HG03196 (cell line): ENCODE results near the gene HACL1.
"Not testable (repeated sequence)": the region's sequence is repeated elsewhere in the genome, so short reads cannot be mapped to it uniquely, and the experiment has no call there.

Source experiments
- ATAC-seq: cut with Tn5 transposase; IDR thresholded peaks from one replicate; pipeline ENCODE4 v1.9.1; 2021; ENCODE audit not compliant: unreplicated experiment

The HACL1 gene

DNA sequence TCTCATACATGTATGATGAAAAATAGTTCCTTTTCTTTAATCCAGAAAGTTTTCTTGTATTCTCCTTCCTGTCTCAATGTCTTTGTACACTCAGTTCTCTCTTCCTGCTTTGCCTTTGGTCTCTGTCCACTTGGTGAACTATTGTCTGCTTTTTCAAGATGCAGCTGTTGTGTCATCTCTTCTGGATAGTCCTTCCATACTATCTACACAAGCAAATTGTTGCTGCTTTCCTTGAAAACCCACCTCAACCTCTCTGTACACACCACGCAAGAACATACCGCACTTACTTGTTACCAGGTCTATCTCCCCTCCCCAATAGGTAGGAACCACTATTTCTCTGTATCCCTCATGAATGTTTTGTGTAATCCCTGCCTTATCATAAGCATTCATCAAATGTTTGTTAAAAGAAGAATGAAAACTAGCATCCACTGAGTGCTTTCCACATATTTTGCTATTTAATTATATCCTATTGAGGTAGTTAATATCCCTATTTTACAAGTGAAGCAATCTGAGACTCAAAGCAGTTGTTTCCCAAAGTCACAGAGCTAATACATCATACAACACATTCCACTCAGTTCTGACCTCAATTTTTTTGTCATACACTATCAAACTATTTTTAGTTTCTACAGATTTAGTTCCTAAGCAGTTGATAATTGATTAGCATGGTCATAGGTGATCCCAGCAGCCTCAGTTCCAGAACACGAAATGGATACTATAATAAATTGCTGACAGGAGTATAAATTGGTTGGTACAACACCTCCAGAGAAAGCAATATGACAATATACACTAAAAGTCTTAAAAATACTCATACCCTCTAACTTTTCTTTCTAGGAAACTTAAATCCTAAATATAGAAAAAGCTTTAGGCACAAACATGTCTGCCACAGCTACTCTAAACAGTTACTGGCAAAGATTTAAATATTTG, 19.6 kb downstream of the HACL1 start:
- ATAC-seq: no peak

DNA sequence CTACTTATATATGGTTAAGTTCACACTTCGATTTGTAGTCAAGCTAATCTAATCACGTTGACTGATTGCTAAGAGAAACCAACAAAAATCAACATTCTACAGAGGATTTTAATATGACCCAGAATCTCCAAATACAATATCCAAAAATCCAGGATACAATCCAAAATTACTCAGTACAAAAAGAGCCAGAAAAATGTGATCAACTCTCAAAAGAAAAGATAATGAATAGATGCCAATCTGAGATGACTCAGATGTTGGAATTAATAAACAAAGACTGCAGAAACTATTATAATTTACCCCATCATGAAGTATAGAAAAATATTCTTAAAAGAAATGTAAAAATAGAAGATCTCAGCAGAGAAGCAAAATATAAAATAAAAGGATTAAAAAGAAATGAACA, 22.3 kb downstream of the HACL1 start:
- ATAC-seq: no peak

GRCh38 chr3:15578289-15578867, 23.0 kb downstream of the HACL1 start:
- ATAC-seq: no peak

DNA sequence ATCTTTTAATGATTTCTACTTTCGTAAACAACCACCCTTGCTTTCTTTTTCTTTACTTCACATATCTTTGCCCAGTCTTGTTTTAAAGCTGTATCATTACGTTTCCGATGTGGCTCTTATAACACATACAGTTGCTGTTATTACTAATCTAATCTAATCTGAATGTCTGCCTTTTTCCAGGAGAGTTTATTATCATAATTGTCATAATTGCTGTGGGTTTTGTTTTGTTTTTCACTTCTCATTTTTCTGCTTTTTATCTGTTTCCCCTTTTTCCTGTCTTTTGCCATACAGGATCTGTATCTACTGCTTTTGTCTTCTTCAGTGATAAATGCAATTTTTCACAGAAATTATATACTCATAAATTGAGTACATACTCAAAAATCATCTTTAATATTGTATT, 24.9 kb downstream of the HACL1 start:
- no peak for ATAC-seq

DNA sequence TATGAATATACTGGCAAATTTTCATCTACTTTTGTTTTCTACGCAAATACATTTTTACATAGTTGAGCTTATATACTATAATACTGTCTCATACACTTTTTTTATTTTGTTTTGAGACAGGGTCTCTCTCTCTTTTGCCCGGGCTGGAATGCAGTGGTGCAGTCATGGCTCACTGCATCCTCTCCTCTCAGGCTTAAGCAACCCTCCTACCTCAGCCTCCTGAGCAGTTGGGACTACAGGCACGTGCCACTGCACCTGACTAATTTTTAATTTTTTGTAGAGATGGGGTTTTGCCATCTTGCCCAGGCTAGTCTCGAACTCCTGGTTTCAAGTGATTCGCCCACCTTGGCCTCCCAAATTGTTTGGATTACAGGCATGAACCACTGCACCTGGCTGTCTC, 25.9 kb downstream of the HACL1 start:
- no peak for ATAC-seq

DNA sequence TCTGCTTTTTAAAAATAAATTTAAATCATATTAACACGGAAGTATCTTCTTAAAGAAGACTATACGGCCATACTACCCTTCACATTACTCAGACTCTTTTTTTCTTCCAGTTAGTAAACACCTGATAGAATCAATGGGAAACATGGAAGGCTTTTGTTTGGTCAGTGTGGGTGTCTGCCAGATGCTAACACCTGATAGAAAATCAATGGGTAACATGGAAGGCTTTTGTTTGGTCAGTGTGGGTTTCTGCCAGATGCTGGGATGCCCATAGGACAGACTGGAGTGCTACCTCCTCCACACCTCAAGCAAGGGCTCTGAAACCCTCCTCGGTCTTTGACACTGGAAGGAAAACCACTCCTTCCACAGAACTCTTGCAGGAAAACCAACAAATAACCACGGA, 29.2 kb downstream of the HACL1 start:
- no peak for ATAC-seq

DNA sequence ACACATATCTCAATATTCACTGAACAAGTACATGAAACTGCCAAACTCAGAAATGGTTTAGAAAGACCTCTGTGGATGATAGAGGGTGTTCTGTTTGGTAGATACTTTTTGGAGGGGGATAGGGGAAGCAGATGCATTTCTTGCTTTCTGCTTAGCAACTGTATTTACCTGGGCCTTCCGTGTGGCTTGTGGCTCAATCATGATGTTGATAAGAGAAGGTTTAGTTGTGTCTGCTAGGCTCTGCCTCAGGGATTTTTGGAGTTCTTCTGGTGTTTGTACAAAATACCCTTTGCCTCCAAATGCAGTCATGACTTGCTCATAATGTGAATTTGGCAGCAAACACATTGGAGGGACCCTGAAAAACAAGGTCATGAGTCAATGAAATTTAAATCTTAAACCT, 38.2 kb downstream of the HACL1 start:
- ATAC-seq: no peak

DNA sequence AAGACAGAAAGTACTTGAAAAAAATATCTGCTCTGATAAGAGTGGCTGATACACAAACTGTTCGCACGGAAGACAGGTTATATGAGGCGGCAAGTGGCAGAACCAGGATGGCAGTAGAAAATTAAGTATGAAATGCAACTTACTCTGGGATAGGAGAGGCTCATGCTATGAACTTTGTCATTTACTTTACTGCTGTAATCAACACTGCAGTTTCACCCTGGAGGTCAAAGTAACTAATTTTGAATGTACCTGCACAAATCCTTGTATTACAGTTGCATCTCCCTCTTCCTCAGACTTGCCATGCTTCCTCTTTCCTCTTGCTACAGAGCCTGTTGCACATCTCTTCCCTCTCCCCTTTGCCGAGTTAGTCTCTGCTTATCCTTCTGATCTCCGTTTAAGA, 38.8 kb downstream of the HACL1 start:
- no peak for ATAC-seq

- ATAC-seq: no peak
Measured at GRCh38 chr3:15558581-15558980, 42.8 kb downstream of the HACL1 start.

GRCh38 chr3:15557511-15557946, 43.8 kb downstream of the HACL1 start:
- ATAC-seq: peak; percentile 40

- peak; percentile 81 for ATAC-seq
Measured at GRCh38 chr3:15556512-15556911, 44.9 kb downstream of the HACL1 start.

- no peak for ATAC-seq
Measured at GRCh38 chr3:15553749-15554148, 47.6 kb downstream of the HACL1 start.

GRCh38 chr3:15551902-15552301, 49.5 kb downstream of the HACL1 start:
- ATAC-seq: no peak

GRCh38 chr3:15549846-15550245, 51.5 kb downstream of the HACL1 start:
- ATAC-seq: no peak

GRCh38 chr3:15542614-15543013, 58.8 kb downstream of the HACL1 start:
- ATAC-seq: no peak

- ATAC-seq: no peak
Measured at GRCh38 chr3:15541371-15541770, 60.0 kb downstream of the HACL1 start.

GRCh38 chr3:15539066-15539465, 62.3 kb downstream of the HACL1 start:
- ATAC-seq: no peak

GRCh38 chr3:15538345-15538744, 63.0 kb downstream of the HACL1 start:
- ATAC-seq: no peak

- ATAC-seq: no peak
Measured at GRCh38 chr3:15536856-15537255, 64.5 kb downstream of the HACL1 start.

- ATAC-seq: no peak
Measured at GRCh38 chr3:15535732-15536131, 65.6 kb downstream of the HACL1 start.

DNA sequence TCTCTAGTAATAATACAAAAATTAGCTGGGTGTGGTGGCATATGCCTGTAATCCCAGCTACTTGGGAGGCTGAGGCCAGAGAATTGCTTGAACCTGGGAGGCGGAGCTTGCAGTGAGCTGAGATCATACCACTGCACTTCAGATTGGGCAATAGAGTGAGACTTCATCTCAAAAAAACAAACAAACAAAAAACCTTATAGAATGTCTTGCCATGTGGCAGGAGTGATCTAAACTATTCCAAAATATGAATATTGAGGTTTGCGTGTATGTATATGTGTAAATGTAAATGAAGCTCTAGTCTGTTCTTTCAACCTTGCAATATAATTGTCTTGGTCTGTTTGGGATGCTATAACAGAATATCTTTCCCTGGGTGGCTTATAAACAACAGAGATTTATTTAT, 68.8 kb downstream of the HACL1 start:
- not testable (repeated sequence) for ATAC-seq

- no peak for ATAC-seq
Measured at GRCh38 chr3:15531346-15531745, 70.0 kb downstream of the HACL1 start.
